Ishikawa (cell line): ENCODE data around the gene SLIT3.

Experiments
- CEBPB ChIP-seq: IDR thresholded peaks from 2 replicates; pipeline ENCODE4 v1.6.1; 2012
- CREB1 ChIP-seq: IDR thresholded peaks from 2 replicates; pipeline ENCODE4 v1.6.1; 2012; ENCODE audit warnings: low read depth
- EGR1 ChIP-seq: IDR thresholded peaks from 2 replicates; pipeline ENCODE4 v1.6.1; 2012
- EP300 ChIP-seq: IDR thresholded peaks from 2 replicates; pipeline ENCODE4 v1.6.1; 2012; ENCODE audit warnings: borderline replicate concordance
- FOXM1 ChIP-seq: IDR thresholded peaks from 2 replicates; pipeline ENCODE4 v1.6.1; 2012; ENCODE audit warnings: low read depth, borderline replicate concordance
- MAX ChIP-seq: IDR thresholded peaks from 2 replicates; pipeline ENCODE4 v1.6.1; 2012
- NFIC ChIP-seq: IDR thresholded peaks from 2 replicates; pipeline ENCODE4 v1.6.1; 2012
- TAF1 ChIP-seq: IDR thresholded peaks from 2 replicates; pipeline ENCODE4 v1.6.1; 2012; ENCODE audit warnings: low read depth, mild to moderate bottlenecking
- TCF12 ChIP-seq: IDR thresholded peaks from 2 replicates; pipeline ENCODE4 v1.6.1; 2012; ENCODE audit warnings: low read depth
- TEAD4 ChIP-seq: IDR thresholded peaks from 2 replicates; pipeline ENCODE4 v1.6.1; 2012
- USF1 ChIP-seq: IDR thresholded peaks from 2 replicates; pipeline ENCODE4 v1.6.1; 2012
- YY1 ChIP-seq: IDR thresholded peaks from 2 replicates; pipeline ENCODE4 v1.6.1; 2012; ENCODE audit warnings: low read depth

GRCh38 chr5:168975331-168975730, 325.6 kb downstream of the SLIT3 start:
- no peak for TF ChIP-seq EP300
- no peak for TF ChIP-seq CEBPB
- TF ChIP-seq EGR1 = no peak
- TF ChIP-seq TAF1 = no peak
- no peak for TF ChIP-seq TEAD4
- TF ChIP-seq TCF12 = no peak
- no peak for TF ChIP-seq CREB1
- no peak for TF ChIP-seq MAX
- no peak for TF ChIP-seq USF1
- TF ChIP-seq YY1 = no peak
- no peak for TF ChIP-seq NFIC
- TF ChIP-seq FOXM1 = no peak
